Suprapubic skin (tissue), 4 donors: ENCODE data around the gene APOO.

ENCODE experiments used
- CTCF ChIP-seq, 2 donors: fragments of 200-600 bp in 1 of 2; fragments of 450-650 bp in 1 of 2; sonication (generic) in 1 of 2; IDR thresholded peaks; one replicate each; pipeline ENCODE4 v1.5.1; 2016 to 2019; ENCODE audit warnings: antibody characterized with exemption in 2 of 2, mild to moderate bottlenecking in 1 of 2, moderate library complexity in 1 of 2
- EP300 ChIP-seq: sonication (generic); formaldehyde crosslinking; IDR thresholded peaks from one replicate; pipeline ENCODE4 v1.6.1; 2017; ENCODE audit warnings: antibody characterized with exemption
- POLR2A ChIP-seq, 2 donors: fragments of 450-650 bp; IDR thresholded peaks; one replicate each; pipeline ENCODE4 v1.6.1; 2017; ENCODE audit warnings: antibody characterized with exemption in 2 of 2, mild to moderate bottlenecking in 2 of 2, moderate library complexity in 2 of 2
- POLR2AphosphoS5 ChIP-seq, 3 donors: sonication (generic); formaldehyde crosslinking; IDR thresholded peaks; one replicate each; pipeline ENCODE4 v1.6.1; 2017; ENCODE audit warnings: antibody characterized with exemption in 3 of 3

- TF ChIP-seq CTCF (IDR thresholded peaks at IDR 0.05) (no peak), POLR2AphosphoS5 (IDR thresholded peaks at IDR 0.05) (no peak), POLR2A (IDR thresholded peaks at IDR 0.05) (no peak), EP300 (no peak)
Observed at GRCh38 chrX:23854122-23854521, 53.6 kb downstream of the APOO start.
